ENCODE data around the gene FAM107B.
"Not testable (repeated sequence)": the region's sequence is repeated elsewhere in the genome, so short reads cannot be mapped to it uniquely, and the experiment has no call there.

Gene FAM107B

GRCh38 chr10:14728346-14728745, 46.4 kb downstream of the FAM107B start:
- no peak for DNase-seq

GRCh38 chr10:14727924-14728323, 46.8 kb downstream of the FAM107B start:
- DNase-seq: no peak

- DNase-seq: no peak
Observed at GRCh38 chr10:14727465-14727864, 47.2 kb downstream of the FAM107B start.

- no peak for DNase-seq
Observed at GRCh38 chr10:14724931-14725330, 49.8 kb downstream of the FAM107B start.

- no peak for DNase-seq
Observed at GRCh38 chr10:14723052-14723689, 51.5 kb downstream of the FAM107B start.

GRCh38 chr10:14717552-14717951, 57.1 kb downstream of the FAM107B start:
- no peak for DNase-seq

- no peak for DNase-seq
Observed at GRCh38 chr10:14712991-14713424, 61.7 kb downstream of the FAM107B start.

- not testable (repeated sequence) for DNase-seq
Observed at GRCh38 chr10:14709344-14709743, 65.4 kb downstream of the FAM107B start.

GRCh38 chr10:14707481-14707880, 67.2 kb downstream of the FAM107B start:
- no peak for DNase-seq

- DNase-seq: no peak
Observed at GRCh38 chr10:14705548-14706230, 69.0 kb downstream of the FAM107B start.

- no peak for DNase-seq
Observed at GRCh38 chr10:14703631-14704001, 71.1 kb downstream of the FAM107B start.

GRCh38 chr10:14701466-14701865, 73.2 kb downstream of the FAM107B start:
- DNase-seq: no peak

GRCh38 chr10:14700546-14700945, 74.2 kb downstream of the FAM107B start:
- no peak for DNase-seq

GRCh38 chr10:14699482-14699881, 75.2 kb downstream of the FAM107B start:
- DNase-seq: no peak

- no peak for DNase-seq
Observed at GRCh38 chr10:14698829-14699170, 75.9 kb downstream of the FAM107B start.

- no peak for DNase-seq
Observed at GRCh38 chr10:14698111-14698828, 76.4 kb downstream of the FAM107B start.

GRCh38 chr10:14697281-14697680, 77.4 kb downstream of the FAM107B start:
- no peak for DNase-seq

- DNase-seq: no peak
Observed at GRCh38 chr10:14696821-14697220, 77.9 kb downstream of the FAM107B start.

GRCh38 chr10:14695847-14696480, 78.7 kb downstream of the FAM107B start:
- no peak for DNase-seq

GRCh38 chr10:14693891-14694290, 80.8 kb downstream of the FAM107B start:
- DNase-seq: no peak

- no peak for DNase-seq
Observed at GRCh38 chr10:14692344-14693076, 82.2 kb downstream of the FAM107B start.

GRCh38 chr10:14691359-14691758, 83.3 kb downstream of the FAM107B start:
- DNase-seq: no peak

GRCh38 chr10:14688606-14689005, 86.1 kb downstream of the FAM107B start:
- DNase-seq: no peak
